Keratinocyte (primary cell): ENCODE measurements around the gene ECM2. TPM values are rescaled to one million over a fixed set of nuclear protein-coding genes. Genes with fewer than 3 reads are reported as not detected.

Source experiments
- DNase-seq: peaks from one replicate; pipeline ENCODE4 v3.0.0-alpha.2; 2011; ENCODE audit warnings: low read depth, missing footprints, low spot score
- FAIRE-seq: peaks from 2 replicates; lab custom pipeline; 2011; peaks lifted over from hg19 to GRCh38; lab: Jason Lieb, UNC
- H2AFZ ChIP-seq: 2 replicates; pipeline ENCODE4 v1.6.0; 2012; ENCODE audit warnings: low read length, control low read depth, inconsistent platforms; ENCODE audit not compliant: control insufficient read depth
- H3K27ac ChIP-seq: 2 replicates; pipeline ENCODE4 v1.5.1; 2011; ENCODE audit warnings: low read length; ENCODE audit not compliant: control insufficient read depth, insufficient read depth
- H3K27me3 ChIP-seq: 3 replicates; pipeline ENCODE4 v1.6.0; 2011; ENCODE audit warnings: low read length; ENCODE audit not compliant: control insufficient read depth, insufficient read depth; ENCODE audit errors: extremely low read depth
- H3K36me3 ChIP-seq, 2 experiments: 2 replicates in 1 of 2; 3 replicates in 1 of 2; pipeline ENCODE4 v1.5.1; 2011; ENCODE audit warnings: low read length in 2 of 2, mild to moderate bottlenecking in 1 of 2; ENCODE audit not compliant: control insufficient read depth in 2 of 2, insufficient read depth in 2 of 2; ENCODE audit errors: extremely low read depth in 1 of 2
- H3K4me1 ChIP-seq: 3 replicates; pipeline ENCODE4 v1.5.1; 2011; ENCODE audit warnings: low read length; ENCODE audit not compliant: control insufficient read depth, insufficient read depth; ENCODE audit errors: extremely low read depth
- H3K4me2 ChIP-seq: 3 replicates; pipeline ENCODE4 v1.6.0; 2011; ENCODE audit warnings: low read depth, low read length; ENCODE audit not compliant: control insufficient read depth, insufficient read depth; ENCODE audit errors: extremely low read depth
- H3K4me3 ChIP-seq, 3 experiments: fragments of 200-600 bp in 1 of 3; sonication (generic) in 1 of 3; 2 replicates in 2 of 3; 3 replicates in 1 of 3; pipeline ENCODE4 v1.5.1; 2011 to 2016; ENCODE audit warnings: low read length in 3 of 3, mild to moderate bottlenecking in 3 of 3, control low read depth in 2 of 3, inconsistent platforms in 1 of 3, low read depth in 1 of 3, mixed read lengths in 1 of 3, mixed run types in 1 of 3, moderate library complexity in 1 of 3; ENCODE audit not compliant: control insufficient read depth in 2 of 3, insufficient read depth in 2 of 3; ENCODE audit errors: extremely low read depth in 1 of 3
- H3K79me2 ChIP-seq: 2 replicates; pipeline ENCODE4 v1.6.0; 2012; ENCODE audit warnings: low read length; ENCODE audit not compliant: control insufficient read depth, insufficient read depth
- H3K9ac ChIP-seq: 3 replicates; pipeline ENCODE4 v1.6.0; 2011; ENCODE audit warnings: low read length; ENCODE audit not compliant: control insufficient read depth, insufficient read depth; ENCODE audit errors: extremely low read depth
- H3K9me1 ChIP-seq: 3 replicates; pipeline ENCODE4 v1.6.0; 2011; ENCODE audit warnings: low read length; ENCODE audit not compliant: control insufficient read depth, insufficient read depth; ENCODE audit errors: extremely low read depth
- H3K9me3 ChIP-seq: 2 replicates; pipeline ENCODE4 v1.5.1; 2012; ENCODE audit warnings: low read depth, low read length; ENCODE audit not compliant: control insufficient read depth
- H4K20me1 ChIP-seq: 3 replicates; pipeline ENCODE4 v1.6.0; 2011; ENCODE audit warnings: low read length; ENCODE audit not compliant: control insufficient read depth, insufficient read depth; ENCODE audit errors: extremely low read depth
- CTCF ChIP-seq, 3 experiments: IDR thresholded peaks in 1 of 3; conservative IDR thresholded peaks in 1 of 3; optimal IDR thresholded peaks in 1 of 3; 2 replicates in 2 of 3; 3 replicates in 1 of 3; pipeline versions ENCODE3 to v1.5.1; 2011; ENCODE audit warnings: low read length in 3 of 3, mild to moderate bottlenecking in 3 of 3, moderate library complexity in 2 of 3, control low read depth in 1 of 3, inconsistent platforms in 1 of 3; ENCODE audit not compliant: insufficient read depth in 2 of 3; ENCODE audit errors: extremely low read depth in 1 of 3
- EZH2 ChIP-seq: IDR thresholded peaks from one replicate; pipeline ENCODE4 v1.6.1; 2012; ENCODE audit warnings: inconsistent platforms, mild to moderate bottlenecking, low read length, moderate library complexity
- dilution Hi-C: fragments of 300-500 bp; cut with MboI; formaldehyde crosslinking; loops from one replicate; pipeline ENCODE4 v1.7.0; 2020; ENCODE audit warnings: low sequenced_read_pairs; ENCODE audit not compliant: extremely low pct_ligation_motif_present
- polyA plus RNA-seq, 5 experiments: library from polyadenylated mRNA; depleted of rRNA in 3 of 5; stranded (reverse) in 3 of 5; stranded (forward) in 1 of 5; unstranded in 1 of 5; fragments of >200 nt; gene quantifications; 1 replicate in 1 of 5; 2 replicates in 3 of 5; 3 replicates in 1 of 5; pipeline versions ENCODE4 v1.2.1 to v1.2.3, GENCODE V29; 2011 to 2012; ENCODE audit warnings: missing spikeins in 2 of 5, low read depth in 1 of 5, low replicate concordance in 1 of 5

Gene ECM2
- polyA plus RNA-seq, 1 donor (not counting 4 experiments of a cell fraction or from before 2014, with no cell fraction given), result 0.75 TPM

DNA sequence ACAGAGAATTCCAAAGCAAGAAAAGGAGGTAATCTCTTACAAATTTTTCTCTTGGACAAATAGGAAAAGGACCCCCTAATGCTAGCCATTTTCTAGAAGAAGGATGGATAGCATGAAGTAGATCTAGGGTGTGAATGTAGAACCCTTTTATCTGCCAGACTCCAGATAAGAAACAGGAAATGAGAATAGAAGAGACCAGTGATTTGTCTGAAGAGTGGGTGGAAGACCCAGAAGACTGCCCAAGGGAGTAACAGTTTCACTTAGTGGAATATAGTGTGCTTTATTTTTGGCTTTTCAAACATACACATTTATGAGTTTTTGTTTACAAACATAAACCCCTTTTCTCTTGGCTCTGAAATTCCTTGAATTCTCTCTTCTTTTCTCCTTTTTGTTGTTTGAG is 25.0 kb downstream of the ECM2 start:
- TF ChIP-seq CTCF (optimal IDR thresholded peaks at IDR 0.05 in 1 of 3, IDR thresholded peaks at IDR 0.05 in 1 of 3, conservative IDR thresholded peaks at IDR 0.05 in 1 of 3; ENCODE audit: extremely low read depth in 1 of 3, insufficient read depth in 2 of 3, low read length in 3 of 3), result no peak
- TF ChIP-seq EZH2, result no peak
- Histone ChIP-seq H2AFZ (no peak overlapping the region), H3K9me1 (no peaks in the 10 kb centered on the region), H3K79me2 (no peaks in the 10 kb centered on the region), H3K4me1 (peaks cover 24% of the 10 kb centered on the region), H3K27ac (no peak overlapping the region), H3K9me3 (no peaks in the 10 kb centered on the region), H3K4me3 (no peak overlapping the region), H4K20me1 (no peaks in the 10 kb centered on the region), H3K27me3 (no peaks in the 10 kb centered on the region), H3K36me3 (no peaks in the 10 kb centered on the region), H3K9ac (no peak overlapping the region), H3K4me2 (no peak overlapping the region)
- FAIRE-seq (no peak), DNase-seq (no peak)
- dilution Hi-C loops, result no loop called here

DNA sequence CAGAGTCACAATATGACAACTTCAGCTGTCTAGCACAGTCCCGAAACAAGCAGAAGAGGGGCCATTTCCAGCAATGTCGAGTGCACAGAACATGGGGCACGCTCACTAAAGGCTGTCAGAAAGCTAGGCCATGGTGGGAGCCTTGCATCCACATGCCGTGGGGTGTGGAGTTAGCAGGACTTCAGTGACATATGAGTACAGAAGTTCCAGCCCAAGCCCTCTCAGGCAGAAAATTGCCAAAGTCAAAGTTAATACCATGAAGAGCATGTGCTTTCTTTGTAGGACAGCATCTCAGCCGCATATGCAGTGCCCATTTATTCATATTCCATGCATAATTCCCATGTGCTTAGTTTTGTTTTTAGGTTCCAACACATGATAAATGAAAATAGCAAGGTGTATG is 26.7 kb downstream of the ECM2 start:
- Histone ChIP-seq H3K9me1 (no peaks in the 10 kb centered on the region), H3K36me3 (no peaks in the 10 kb centered on the region), H4K20me1 (no peaks in the 10 kb centered on the region), H3K4me2 (no peak overlapping the region), H3K27ac (no peak overlapping the region), H3K9ac (no peak overlapping the region), H3K27me3 (no peaks in the 10 kb centered on the region), H3K9me3 (no peaks in the 10 kb centered on the region), H3K4me3 (no peak overlapping the region), H2AFZ (no peak overlapping the region), H3K79me2 (no peaks in the 10 kb centered on the region), H3K4me1 (peaks cover 36% of the 10 kb centered on the region)
- dilution Hi-C loops, result no loop called here
- TF ChIP-seq EZH2 (no peak), CTCF (optimal IDR thresholded peaks at IDR 0.05 in 1 of 3, IDR thresholded peaks at IDR 0.05 in 1 of 3, conservative IDR thresholded peaks at IDR 0.05 in 1 of 3; ENCODE audit: extremely low read depth in 1 of 3, insufficient read depth in 2 of 3, low read length in 3 of 3) (no peak)
- DNase-seq (no peak), FAIRE-seq (no peak)
